ENCODE results near the gene TAS2R38.

Gene TAS2R38

DNA sequence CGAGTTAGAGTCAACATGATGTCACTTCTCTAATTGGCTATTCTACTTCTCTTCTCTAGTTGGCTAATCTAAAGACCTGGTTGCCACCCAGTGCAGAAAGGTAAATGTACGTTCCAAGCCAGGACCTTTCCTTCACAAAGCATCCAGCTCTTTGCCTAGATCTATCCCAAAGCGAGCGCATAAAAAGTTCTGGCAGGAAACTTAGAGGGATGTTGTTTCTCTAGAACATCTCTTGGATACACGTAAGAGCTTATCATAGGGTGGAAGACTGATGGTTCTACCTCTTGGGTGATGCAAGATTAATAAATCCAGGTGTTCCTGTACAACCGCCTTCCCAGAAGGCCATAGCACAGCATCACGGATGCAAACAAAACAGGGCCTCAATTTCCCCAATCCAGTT, at the start of gene TAS2R38:
Gene TAS2R38, minus strand, starts transcription at position 101 of the 400 bp plus-strand sequence. Its CDS starts 84 bp downstream, at position 17.
- TF ChIP-seq TEAD4 (IDR thresholded peaks at IDR 0.05) (no peak), YY1 (IDR thresholded peaks at IDR 0.05; ENCODE audit: low read depth) (no peak), NFIC (IDR thresholded peaks at IDR 0.05) (no peak), TCF12 (IDR thresholded peaks at IDR 0.05; ENCODE audit: low read depth) (no peak), CEBPB (IDR thresholded peaks at IDR 0.05) (no peak), EP300 (IDR thresholded peaks at IDR 0.05; ENCODE audit: borderline replicate concordance) (no peak), ZBTB7A (IDR thresholded peaks at IDR 0.05; ENCODE audit: low read depth) (no peak), FOXM1 (IDR thresholded peaks at IDR 0.05; ENCODE audit: borderline replicate concordance, low read depth) (no peak), TAF1 (IDR thresholded peaks at IDR 0.05; ENCODE audit: low read depth) (no peak), EGR1 (IDR thresholded peaks at IDR 0.05) (no peak)
- TF ChIP-seq, protein P1, sequence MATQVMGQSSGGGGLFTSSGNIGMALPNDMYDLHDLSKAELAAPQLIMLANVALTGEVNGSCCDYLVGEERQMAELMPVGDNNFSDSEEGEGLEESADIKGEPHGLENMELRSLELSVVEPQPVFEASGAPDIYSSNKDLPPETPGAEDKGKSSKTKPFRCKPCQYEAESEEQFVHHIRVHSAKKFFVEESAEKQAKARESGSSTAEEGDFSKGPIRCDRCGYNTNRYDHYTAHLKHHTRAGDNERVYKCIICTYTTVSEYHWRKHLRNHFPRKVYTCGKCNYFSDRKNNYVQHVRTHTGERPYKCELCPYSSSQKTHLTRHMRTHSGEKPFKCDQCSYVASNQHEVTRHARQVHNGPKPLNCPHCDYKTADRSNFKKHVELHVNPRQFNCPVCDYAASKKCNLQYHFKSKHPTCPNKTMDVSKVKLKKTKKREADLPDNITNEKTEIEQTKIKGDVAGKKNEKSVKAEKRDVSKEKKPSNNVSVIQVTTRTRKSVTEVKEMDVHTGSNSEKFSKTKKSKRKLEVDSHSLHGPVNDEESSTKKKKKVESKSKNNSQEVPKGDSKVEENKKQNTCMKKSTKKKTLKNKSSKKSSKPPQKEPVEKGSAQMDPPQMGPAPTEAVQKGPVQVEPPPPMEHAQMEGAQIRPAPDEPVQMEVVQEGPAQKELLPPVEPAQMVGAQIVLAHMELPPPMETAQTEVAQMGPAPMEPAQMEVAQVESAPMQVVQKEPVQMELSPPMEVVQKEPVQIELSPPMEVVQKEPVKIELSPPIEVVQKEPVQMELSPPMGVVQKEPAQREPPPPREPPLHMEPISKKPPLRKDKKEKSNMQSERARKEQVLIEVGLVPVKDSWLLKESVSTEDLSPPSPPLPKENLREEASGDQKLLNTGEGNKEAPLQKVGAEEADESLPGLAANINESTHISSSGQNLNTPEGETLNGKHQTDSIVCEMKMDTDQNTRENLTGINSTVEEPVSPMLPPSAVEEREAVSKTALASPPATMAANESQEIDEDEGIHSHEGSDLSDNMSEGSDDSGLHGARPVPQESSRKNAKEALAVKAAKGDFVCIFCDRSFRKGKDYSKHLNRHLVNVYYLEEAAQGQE (IDR thresholded peaks at IDR 0.05; ENCODE audit: low read depth) = no peak

DNA sequence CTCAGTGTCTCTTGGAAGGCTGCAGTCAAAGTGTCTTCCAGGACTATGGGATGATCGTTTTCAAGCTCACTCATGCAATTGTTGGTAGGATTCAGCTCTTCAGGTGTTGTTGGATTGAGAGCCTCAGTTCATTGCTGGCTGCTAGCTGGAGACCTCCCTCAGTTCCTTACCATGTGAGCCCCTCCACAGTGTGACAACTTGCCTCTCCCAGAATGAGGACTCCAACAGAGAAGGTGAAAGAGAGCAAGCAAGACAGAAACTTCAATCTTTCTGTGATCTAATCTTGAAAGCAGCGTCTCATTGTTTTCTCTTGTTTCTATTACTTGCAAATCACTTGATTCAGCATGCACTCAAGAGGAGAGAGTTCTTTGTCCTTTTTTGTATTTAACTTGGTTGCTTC, 44.6 kb upstream of the TAS2R38 start:
- TF ChIP-seq FOXM1 (IDR thresholded peaks at IDR 0.05; ENCODE audit: borderline replicate concordance, low read depth) (no peak), CREB1 (IDR thresholded peaks at IDR 0.05; ENCODE audit: low read depth) (no peak), YY1 (IDR thresholded peaks at IDR 0.05; ENCODE audit: low read depth) (no peak), ZBTB7A (IDR thresholded peaks at IDR 0.05; ENCODE audit: low read depth) (no peak), TAF1 (IDR thresholded peaks at IDR 0.05; ENCODE audit: low read depth) (no peak), NFIC (IDR thresholded peaks at IDR 0.05) (no peak), TCF12 (IDR thresholded peaks at IDR 0.05; ENCODE audit: low read depth) (no peak), EGR1 (IDR thresholded peaks at IDR 0.05) (no peak), TEAD4 (IDR thresholded peaks at IDR 0.05) (no peak), EP300 (IDR thresholded peaks at IDR 0.05; ENCODE audit: borderline replicate concordance) (no peak), RAD21 (IDR thresholded peaks at IDR 0.05; ENCODE audit: low read depth) (no peak)
- TF ChIP-seq, protein P1 (IDR thresholded peaks at IDR 0.05; ENCODE audit: low read depth) = no peak
- TF ChIP-seq, protein P2, sequence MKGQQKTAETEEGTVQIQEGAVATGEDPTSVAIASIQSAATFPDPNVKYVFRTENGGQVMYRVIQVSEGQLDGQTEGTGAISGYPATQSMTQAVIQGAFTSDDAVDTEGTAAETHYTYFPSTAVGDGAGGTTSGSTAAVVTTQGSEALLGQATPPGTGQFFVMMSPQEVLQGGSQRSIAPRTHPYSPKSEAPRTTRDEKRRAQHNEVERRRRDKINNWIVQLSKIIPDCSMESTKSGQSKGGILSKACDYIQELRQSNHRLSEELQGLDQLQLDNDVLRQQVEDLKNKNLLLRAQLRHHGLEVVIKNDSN (IDR thresholded peaks at IDR 0.05) = no peak

DNA sequence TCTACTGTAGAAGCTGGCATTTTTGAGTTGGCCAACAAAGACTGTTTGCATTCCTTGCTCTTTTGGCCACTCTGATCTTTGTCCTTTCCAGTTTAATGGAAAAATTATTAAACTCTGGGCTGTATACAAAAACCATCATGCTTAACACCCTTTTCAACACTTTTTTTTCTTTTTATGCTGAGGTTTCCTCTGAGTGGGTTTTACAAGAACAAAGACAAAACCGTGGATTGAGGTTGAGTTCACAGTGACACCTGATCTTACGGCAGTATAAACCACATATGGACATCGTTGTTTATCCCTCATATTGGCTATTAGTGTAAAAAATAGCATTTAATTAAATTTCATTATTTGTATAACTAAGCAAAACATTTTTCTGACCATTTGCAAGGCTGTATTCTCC, 43.9 kb upstream of the TAS2R38 start:
- TF ChIP-seq TEAD4 (IDR thresholded peaks at IDR 0.05) (no peak), TCF12 (IDR thresholded peaks at IDR 0.05; ENCODE audit: low read depth) (no peak)

DNA sequence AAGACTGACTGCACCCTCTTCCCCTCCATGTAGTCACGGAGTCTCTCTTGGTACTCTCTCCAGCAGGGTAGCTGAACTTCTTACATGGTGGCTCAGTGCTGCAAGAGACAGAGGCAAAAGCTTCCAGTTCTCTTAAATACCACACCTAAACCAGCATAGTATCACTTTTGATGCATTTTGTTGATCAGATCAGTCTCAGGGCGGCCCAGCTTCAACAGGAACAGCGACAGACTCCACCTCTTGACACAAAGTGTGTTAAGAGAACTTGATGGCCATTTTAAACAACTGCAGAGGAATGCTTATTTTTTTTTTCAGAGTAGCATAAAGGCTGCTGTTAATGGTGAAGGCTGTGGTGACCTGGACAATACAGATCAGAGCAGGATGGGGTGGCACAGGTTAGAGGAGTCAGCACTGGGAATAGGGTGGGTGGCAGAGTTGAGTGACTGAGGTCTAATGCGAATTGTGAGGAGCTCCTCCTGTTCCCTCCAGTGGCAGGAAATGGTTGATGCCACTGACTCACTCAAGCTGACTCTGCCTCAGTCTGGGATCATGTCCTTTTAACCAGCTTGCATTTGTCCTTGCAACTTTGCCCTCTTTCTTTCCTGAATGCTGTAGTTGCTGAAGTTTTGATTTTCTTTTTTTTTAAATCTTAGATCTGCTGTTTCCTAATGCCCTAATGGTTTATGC, 39.4 kb upstream of the TAS2R38 start:
- TF ChIP-seq, protein P3, sequence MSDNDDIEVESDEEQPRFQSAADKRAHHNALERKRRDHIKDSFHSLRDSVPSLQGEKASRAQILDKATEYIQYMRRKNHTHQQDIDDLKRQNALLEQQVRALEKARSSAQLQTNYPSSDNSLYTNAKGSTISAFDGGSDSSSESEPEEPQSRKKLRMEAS (IDR thresholded peaks at IDR 0.05) = no peak
- no peak for TF ChIP-seq EGR1 (IDR thresholded peaks at IDR 0.05)
- no peak for TF ChIP-seq CREB1 (IDR thresholded peaks at IDR 0.05; ENCODE audit: low read depth)
- no peak for TF ChIP-seq YY1 (IDR thresholded peaks at IDR 0.05; ENCODE audit: low read depth)
- no peak for TF ChIP-seq FOXM1 (IDR thresholded peaks at IDR 0.05; ENCODE audit: borderline replicate concordance, low read depth)
- no peak for TF ChIP-seq TCF12 (IDR thresholded peaks at IDR 0.05; ENCODE audit: low read depth)
- no peak for TF ChIP-seq TEAD4 (IDR thresholded peaks at IDR 0.05)
- TF ChIP-seq TAF1 (IDR thresholded peaks at IDR 0.05; ENCODE audit: low read depth) = no peak
- TF ChIP-seq, protein P1 (IDR thresholded peaks at IDR 0.05; ENCODE audit: low read depth) = no peak
- TF ChIP-seq CEBPB (IDR thresholded peaks at IDR 0.05) = no peak
- no peak for TF ChIP-seq NFIC (IDR thresholded peaks at IDR 0.05)
- TF ChIP-seq RAD21 (IDR thresholded peaks at IDR 0.05; ENCODE audit: low read depth) = no peak
- TF ChIP-seq, protein P2 (IDR thresholded peaks at IDR 0.05) = no peak
- TF ChIP-seq ZBTB7A (IDR thresholded peaks at IDR 0.05; ENCODE audit: low read depth) = no peak
- no peak for TF ChIP-seq EP300 (IDR thresholded peaks at IDR 0.05; ENCODE audit: borderline replicate concordance)

All from Ishikawa (cell line).